ENCODE measurements around the gene FCRL6. TPM values are rescaled to one million over a fixed set of nuclear protein-coding genes. Genes with fewer than 3 reads are reported as not detected.

FCRL6 gene
- total RNA-seq, 2 donors from 2014 or later = not detected

GRCh38 chr1:159783724-159784123, 18.4 kb upstream of the FCRL6 start:
- intact Hi-C loops (cut with DNase I) = loop anchor here (10.0 kb wide), 1 partner anchor 221 kb away; no protein-coding TSS in a partner anchor
- no peak for DNase-seq (ENCODE audit: low spot score)
- H3K27me3 ChIP-seq (replicated peaks; ENCODE audit: insufficient read depth) = no peaks in the 10 kb centered on the region
- H3K9me3 ChIP-seq = no peaks in the 10 kb centered on the region
- TF ChIP-seq POLR2AphosphoS5 (IDR thresholded peaks at IDR 0.05) (no peak), CTCF (IDR thresholded peaks at IDR 0.05) (no peak), POLR2A (IDR thresholded peaks at IDR 0.05) (no peak)
- no peak overlapping the region for H3K27ac ChIP-seq
- no peaks in the 10 kb centered on the region for H3K4me1 ChIP-seq (replicated peaks)
- whole genome bisulfite sequencing = 90% methylated on average over 1 of the region's 1 CpG
- H3K36me3 ChIP-seq = no peaks in the 10 kb centered on the region
- H3K4me3 ChIP-seq = no peak overlapping the region

GRCh38 chr1:159786465-159786864, 15.7 kb upstream of the FCRL6 start:
- TF ChIP-seq POLR2A (IDR thresholded peaks at IDR 0.05) (no peak), CTCF (IDR thresholded peaks at IDR 0.05) (no peak), POLR2AphosphoS5 (IDR thresholded peaks at IDR 0.05) (no peak)
- 23% methylated on average over 3 of the region's 3 CpGs for WGBS
- Histone ChIP-seq H3K27ac (peak overlapping the region in 1 of 2 donors; percentile 9), H3K27me3 (replicated peaks; ENCODE audit: insufficient read depth) (no peaks in the 10 kb centered on the region), H3K4me3 (no peak overlapping the region), H3K4me1 (replicated peaks) (no peaks in the 10 kb centered on the region), H3K36me3 (no peaks in the 10 kb centered on the region), H3K9me3 (no peaks in the 10 kb centered on the region)
- intact Hi-C loops (cut with DNase I) = loop anchor here (10.0 kb wide), 1 partner anchor 218 kb away; no protein-coding TSS in a partner anchor
- DNase-seq (ENCODE audit: low spot score) = no peak

- no peak overlapping the region for H3K4me3 ChIP-seq
- TF ChIP-seq POLR2AphosphoS5 (IDR thresholded peaks at IDR 0.05) (no peak), CTCF (IDR thresholded peaks at IDR 0.05) (no peak), POLR2A (IDR thresholded peaks at IDR 0.05) (no peak)
- H3K27ac ChIP-seq = no peak overlapping the region
- H3K4me1 ChIP-seq (replicated peaks) = no peaks in the 10 kb centered on the region
- no peak for DNase-seq (ENCODE audit: low spot score)
- 28% methylated on average over 3 of the region's 3 CpGs for WGBS
- H3K27me3 ChIP-seq (replicated peaks; ENCODE audit: insufficient read depth) = no peaks in the 10 kb centered on the region
- H3K36me3 ChIP-seq = no peaks in the 10 kb centered on the region
- intact Hi-C loops (cut with DNase I) = loop anchor here (10.0 kb wide), 1 partner anchor 218 kb away; no protein-coding TSS in a partner anchor
- no peaks in the 10 kb centered on the region for H3K9me3 ChIP-seq
Observed at GRCh38 chr1:159786966-159787365, 15.2 kb upstream of the FCRL6 start.

GRCh38 chr1:159790237-159790917, 11.8 kb upstream of the FCRL6 start:
- intact Hi-C loops (cut with DNase I) = no loop called here
- DNase-seq (ENCODE audit: low spot score) = no peak
- no peak for TF ChIP-seq POLR2AphosphoS5 (IDR thresholded peaks at IDR 0.05)
- peak in 3 of 4 experiments; percentile 30 to 43 (median 42) for TF ChIP-seq CTCF (IDR thresholded peaks at IDR 0.05)
- TF ChIP-seq POLR2A (IDR thresholded peaks at IDR 0.05) = no peak

GRCh38 chr1:159791031-159791430, 11.1 kb upstream of the FCRL6 start:
- DNase-seq (ENCODE audit: low spot score) = no peak
- H3K9me3 ChIP-seq = no peaks in the 10 kb centered on the region
- no peaks in the 10 kb centered on the region for H3K36me3 ChIP-seq
- no peak for TF ChIP-seq CTCF (IDR thresholded peaks at IDR 0.05)
- TF ChIP-seq POLR2A (IDR thresholded peaks at IDR 0.05) = no peak
- no peak for TF ChIP-seq POLR2AphosphoS5 (IDR thresholded peaks at IDR 0.05)
- no peaks in the 10 kb centered on the region for H3K27me3 ChIP-seq (replicated peaks; ENCODE audit: insufficient read depth)
- WGBS = 51% methylated on average over 3 of the region's 3 CpGs
- no peak overlapping the region for H3K4me3 ChIP-seq
- no peak overlapping the region for H3K27ac ChIP-seq
- no peaks in the 10 kb centered on the region for H3K4me1 ChIP-seq (replicated peaks)
- intact Hi-C loops (cut with DNase I) = no loop called here

More at GRCh38 chr1:159790237-159790917, 11.8 kb upstream of the FCRL6 start:
- no peak overlapping the region for H3K27ac ChIP-seq
- 19% methylated on average over 2 of the region's 2 CpGs for WGBS
- H3K4me3 ChIP-seq = no peak overlapping the region
- no peaks in the 10 kb centered on the region for H3K27me3 ChIP-seq (replicated peaks; ENCODE audit: insufficient read depth)
- no peaks in the 10 kb centered on the region for H3K36me3 ChIP-seq
- no peaks in the 10 kb centered on the region for H3K4me1 ChIP-seq (replicated peaks)
- H3K9me3 ChIP-seq = no peaks in the 10 kb centered on the region
